Stimulated activated naive CD8-positive, alpha-beta T cell treated with anti-CD3 and anti-CD28 coated beads, Interleukin-15, Interleukin-2, amounts not matched to agents 100 ng/mL and 50 ng/mL, for 24 hours (primary cell): ENCODE data around the gene SPART.

ENCODE experiments used
- H3K27ac Mint-ChIP-seq: one replicate; pipeline ENCODE4 v1.8.0; 2021; ENCODE audit warnings: mild to moderate bottlenecking, mixed read lengths
- H3K27me3 Mint-ChIP-seq: one replicate; pipeline ENCODE4 v1.8.0; 2021; ENCODE audit warnings: mixed read lengths
- H3K36me3 Mint-ChIP-seq: one replicate; pipeline ENCODE4 v1.8.0; 2021; ENCODE audit warnings: low read depth, mixed read lengths
- H3K4me1 Mint-ChIP-seq: one replicate; pipeline ENCODE4 v1.8.0; 2021; ENCODE audit warnings: low read depth, mixed read lengths
- H3K4me3 Mint-ChIP-seq: one replicate; pipeline ENCODE4 v1.8.0; 2021; ENCODE audit warnings: mild to moderate bottlenecking, mixed read lengths
- H3K9me3 Mint-ChIP-seq: one replicate; pipeline ENCODE4 v1.8.0; 2021; ENCODE audit warnings: mixed read lengths

The SPART gene

DNA sequence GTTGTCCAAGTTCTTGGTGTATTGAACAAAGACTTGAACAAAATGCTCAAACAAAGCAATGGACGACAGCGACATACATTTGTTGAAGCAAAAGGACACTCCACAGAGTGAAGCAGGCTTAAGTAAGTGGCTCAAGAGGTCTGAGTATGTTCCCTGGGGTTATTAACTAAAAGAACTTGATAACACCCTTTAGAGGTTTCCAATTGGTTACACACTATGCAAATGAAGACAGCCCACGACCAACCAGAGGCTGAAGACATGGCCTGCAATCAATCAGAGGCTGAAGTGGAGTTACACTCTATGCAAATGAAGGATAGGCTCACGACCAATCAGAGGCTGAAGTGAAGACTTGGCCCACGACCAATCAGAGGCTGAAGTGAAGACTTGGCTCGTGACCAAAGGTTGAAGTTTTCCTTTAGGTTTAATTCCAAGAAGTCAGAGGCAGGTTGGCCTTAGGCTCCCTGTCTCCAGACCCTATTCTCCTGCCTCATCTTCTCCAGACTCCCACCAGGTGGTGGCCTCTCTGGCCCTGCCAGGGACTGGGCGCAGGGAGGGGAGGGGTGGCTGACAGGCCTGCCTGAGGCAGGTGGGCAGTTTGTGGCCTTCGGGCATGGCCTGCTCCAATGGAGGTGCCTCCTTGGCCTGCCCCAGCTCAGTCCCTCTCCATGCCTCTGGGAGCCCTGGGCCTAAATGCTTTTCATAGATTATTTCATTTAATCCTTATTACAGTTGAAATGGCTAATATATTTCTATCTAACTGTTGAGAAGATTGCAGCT lies 86.6 kb downstream of the SPART start:
- Mint-ChIP-seq H3K4me1 (no peaks in the 10 kb centered on the region), H3K27me3 (no peaks in the 10 kb centered on the region), H3K36me3 (no peaks in the 10 kb centered on the region), H3K4me3 (no peak overlapping the region), H3K9me3 (no peaks in the 10 kb centered on the region), H3K27ac (no peak overlapping the region)

DNA sequence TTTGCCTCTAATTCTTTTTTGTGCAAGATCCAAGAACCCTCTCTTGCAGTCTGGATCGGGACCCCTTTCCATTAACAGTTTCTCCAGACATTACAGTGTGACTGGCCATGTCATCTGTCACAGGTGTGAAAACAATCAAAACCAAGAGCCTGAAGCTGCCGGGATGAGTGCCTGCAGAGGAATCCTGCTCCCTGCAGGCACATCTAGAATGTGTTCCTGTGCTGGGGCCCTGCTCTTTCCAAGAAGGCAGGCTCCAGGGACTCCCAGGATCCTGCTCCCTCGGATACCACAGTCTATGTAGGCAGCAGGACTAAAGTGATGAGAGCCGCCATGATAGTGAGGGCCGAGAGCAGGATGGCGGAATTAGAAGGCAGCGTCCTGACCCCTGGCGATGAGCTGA lies 87.4 kb downstream of the SPART start:
- no peak overlapping the region for H3K4me3 Mint-ChIP-seq
- H3K27ac Mint-ChIP-seq, result no peak overlapping the region
- H3K27me3 Mint-ChIP-seq, result no peaks in the 10 kb centered on the region
- H3K4me1 Mint-ChIP-seq, result no peaks in the 10 kb centered on the region
- H3K9me3 Mint-ChIP-seq, result no peaks in the 10 kb centered on the region
- H3K36me3 Mint-ChIP-seq, result no peaks in the 10 kb centered on the region
